GM20000 (cell line): ENCODE data around the gene SLFN12L.

Source experiments
- DNase-seq: peaks from one replicate; pipeline ENCODE4 v3.0.0; 2012; ENCODE audit warnings: low spot score
- CTCF ChIP-seq: IDR thresholded peaks from 2 replicates; pipeline ENCODE4 v1.5.1; 2012; ENCODE audit warnings: mild to moderate bottlenecking, control low read depth; ENCODE audit errors: extremely low read depth, missing control alignments

The SLFN12L gene

GRCh38 chr17:35447499-35447898 lies 90.0 kb downstream of the SLFN12L start:
- DNase-seq = no peak
- TF ChIP-seq CTCF = no peak

GRCh38 chr17:35438433-35438832 lies 99.0 kb downstream of the SLFN12L start:
- TF ChIP-seq CTCF = no peak
- DNase-seq = no peak

- peak; percentile 33 for DNase-seq
- TF ChIP-seq CTCF = no peak
These were observed 104.2 kb downstream of the SLFN12L start for GRCh38 chr17:35433075-35433894.

- DNase-seq = peak; percentile 79
- TF ChIP-seq CTCF = no peak
These were observed 105.1 kb downstream of the SLFN12L start, which contains the start of gene SLFN12 for GRCh38 chr17:35432176-35433074. SLFN12 (minus strand) TSS chr17:35432500; CDS start chr17:35423028, 9,472 bp downstream.

- TF ChIP-seq CTCF = no peak
- no peak for DNase-seq
These were observed 107.8 kb downstream of the SLFN12L start for GRCh38 chr17:35429702-35430101.

DNA sequence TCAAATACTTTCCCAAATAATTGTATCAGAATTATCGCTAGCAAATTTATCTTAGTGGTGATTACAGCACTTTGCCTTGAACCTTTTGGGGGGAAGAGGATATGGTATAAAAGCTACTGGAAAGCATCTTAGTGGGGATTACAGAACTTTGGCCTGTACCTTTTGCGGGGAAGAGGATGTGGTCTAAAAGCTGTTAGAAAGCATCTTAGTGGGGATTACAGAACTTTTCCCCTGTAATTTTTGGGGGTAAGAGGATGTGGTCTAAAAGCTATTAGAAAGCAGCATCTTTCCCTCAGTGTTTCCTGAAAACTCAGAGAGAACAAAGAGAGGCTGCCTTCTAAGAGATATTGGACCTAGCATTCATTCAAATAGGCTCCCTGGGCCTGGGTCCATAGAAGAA lies 109.2 kb downstream of the SLFN12L start:
- TF ChIP-seq CTCF = no peak
- no peak for DNase-seq

DNA sequence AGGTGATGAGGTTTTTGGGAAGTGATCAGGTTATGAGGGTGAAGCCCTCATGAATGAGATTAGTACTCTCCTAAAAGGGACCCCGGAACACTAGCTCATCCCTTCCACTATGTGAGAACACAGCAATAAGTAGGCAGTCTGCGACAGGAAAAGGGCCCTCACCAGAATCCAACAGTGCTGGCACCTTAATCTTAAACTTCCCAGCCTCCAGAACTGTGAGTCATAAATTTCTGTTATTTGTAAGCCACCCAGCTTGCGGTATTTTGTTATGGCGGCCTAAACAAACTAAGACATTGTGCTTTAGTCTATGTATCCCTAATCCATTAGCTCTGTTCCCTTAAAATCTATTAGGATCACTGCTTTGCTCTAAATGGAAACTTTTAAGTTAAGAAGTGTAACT lies 113.7 kb downstream of the SLFN12L start:
- no peak for DNase-seq
- TF ChIP-seq CTCF = no peak
